ENCODE measurements around the gene SYNGAP1.
A peak's percentile ranks its signal among the peaks of the same experiment; 100 is the strongest.

SYNGAP1 gene

GRCh38 chr6:33428224-33428965 lies 8.5 kb downstream of the SYNGAP1 start:
- Histone ChIP-seq H3K4me3 (ENCODE audit: low read length) (no peak overlapping the region), H3K9me3 (ENCODE audit: control insufficient read depth, low read length) (no peaks in the 10 kb centered on the region), H3K9ac (ENCODE audit: low read length) (peak overlapping the region; percentile 37), H3K4me1 (ENCODE audit: control insufficient read depth, insufficient read depth, low read length) (peaks cover 27% of the 10 kb centered on the region), H3K27me3 (ENCODE audit: control insufficient read depth, insufficient read depth, low read length) (no peaks in the 10 kb centered on the region), H3K36me3 (ENCODE audit: control insufficient read depth, insufficient read depth, low read length) (no peaks in the 10 kb centered on the region)

GRCh38 chr6:33428966-33429749 lies 9.3 kb downstream of the SYNGAP1 start:
- no peaks in the 10 kb centered on the region for H3K36me3 ChIP-seq (ENCODE audit: control insufficient read depth, insufficient read depth, low read length)
- no peak overlapping the region for H3K9ac ChIP-seq (ENCODE audit: low read length)
- H3K27me3 ChIP-seq (ENCODE audit: control insufficient read depth, insufficient read depth, low read length), result no peaks in the 10 kb centered on the region
- H3K4me3 ChIP-seq (ENCODE audit: low read length), result no peak overlapping the region
- H3K9me3 ChIP-seq (ENCODE audit: control insufficient read depth, low read length), result no peaks in the 10 kb centered on the region
- peaks cover 27% of the 10 kb centered on the region for H3K4me1 ChIP-seq (ENCODE audit: control insufficient read depth, insufficient read depth, low read length)

GRCh38 chr6:33429750-33430052 lies 9.8 kb downstream of the SYNGAP1 start:
- Histone ChIP-seq H3K27me3 (ENCODE audit: control insufficient read depth, insufficient read depth, low read length) (no peaks in the 10 kb centered on the region), H3K4me3 (ENCODE audit: low read length) (no peak overlapping the region), H3K9me3 (ENCODE audit: control insufficient read depth, low read length) (no peaks in the 10 kb centered on the region), H3K9ac (ENCODE audit: low read length) (no peak overlapping the region), H3K4me1 (ENCODE audit: control insufficient read depth, insufficient read depth, low read length) (peaks cover 24% of the 10 kb centered on the region), H3K36me3 (ENCODE audit: control insufficient read depth, insufficient read depth, low read length) (no peaks in the 10 kb centered on the region)

GRCh38 chr6:33430334-33430733 lies 10.5 kb downstream of the SYNGAP1 start:
- Histone ChIP-seq H3K36me3 (ENCODE audit: control insufficient read depth, insufficient read depth, low read length) (no peaks in the 10 kb centered on the region), H3K27me3 (ENCODE audit: control insufficient read depth, insufficient read depth, low read length) (no peaks in the 10 kb centered on the region), H3K9me3 (ENCODE audit: control insufficient read depth, low read length) (no peaks in the 10 kb centered on the region), H3K4me1 (ENCODE audit: control insufficient read depth, insufficient read depth, low read length) (peaks cover 21% of the 10 kb centered on the region), H3K4me3 (ENCODE audit: low read length) (no peak overlapping the region), H3K9ac (ENCODE audit: low read length) (no peak overlapping the region)

- H3K9ac ChIP-seq (ENCODE audit: low read length), result no peak overlapping the region
- no peak overlapping the region for H3K4me3 ChIP-seq (ENCODE audit: low read length)
- H3K36me3 ChIP-seq (ENCODE audit: control insufficient read depth, insufficient read depth, low read length), result no peaks in the 10 kb centered on the region
- H3K9me3 ChIP-seq (ENCODE audit: control insufficient read depth, low read length), result no peaks in the 10 kb centered on the region
- H3K27me3 ChIP-seq (ENCODE audit: control insufficient read depth, insufficient read depth, low read length), result no peaks in the 10 kb centered on the region
- peaks cover 21% of the 10 kb centered on the region for H3K4me1 ChIP-seq (ENCODE audit: control insufficient read depth, insufficient read depth, low read length)
Observed at GRCh38 chr6:33430991-33431879, 11.4 kb downstream of the SYNGAP1 start.

GRCh38 chr6:33431880-33432541 lies 12.1 kb downstream of the SYNGAP1 start:
- Histone ChIP-seq H3K4me1 (ENCODE audit: control insufficient read depth, insufficient read depth, low read length) (peaks cover 20% of the 10 kb centered on the region), H3K9ac (ENCODE audit: low read length) (no peak overlapping the region), H3K36me3 (ENCODE audit: control insufficient read depth, insufficient read depth, low read length) (no peaks in the 10 kb centered on the region), H3K9me3 (ENCODE audit: control insufficient read depth, low read length) (no peaks in the 10 kb centered on the region), H3K4me3 (ENCODE audit: low read length) (no peak overlapping the region), H3K27me3 (ENCODE audit: control insufficient read depth, insufficient read depth, low read length) (no peaks in the 10 kb centered on the region)

- H3K27me3 ChIP-seq (ENCODE audit: control insufficient read depth, insufficient read depth, low read length), result no peaks in the 10 kb centered on the region
- H3K9me3 ChIP-seq (ENCODE audit: control insufficient read depth, low read length), result no peaks in the 10 kb centered on the region
- no peaks in the 10 kb centered on the region for H3K36me3 ChIP-seq (ENCODE audit: control insufficient read depth, insufficient read depth, low read length)
- no peak overlapping the region for H3K9ac ChIP-seq (ENCODE audit: low read length)
- peaks cover 15% of the 10 kb centered on the region for H3K4me1 ChIP-seq (ENCODE audit: control insufficient read depth, insufficient read depth, low read length)
- no peak overlapping the region for H3K4me3 ChIP-seq (ENCODE audit: low read length)
Observed at GRCh38 chr6:33432546-33432945, 12.7 kb downstream of the SYNGAP1 start.

- no peak overlapping the region for H3K4me3 ChIP-seq (ENCODE audit: low read length)
- H3K4me1 ChIP-seq (ENCODE audit: control insufficient read depth, insufficient read depth, low read length), result peaks cover 15% of the 10 kb centered on the region
- H3K27me3 ChIP-seq (ENCODE audit: control insufficient read depth, insufficient read depth, low read length), result no peaks in the 10 kb centered on the region
- H3K36me3 ChIP-seq (ENCODE audit: control insufficient read depth, insufficient read depth, low read length), result no peaks in the 10 kb centered on the region
- no peak overlapping the region for H3K9ac ChIP-seq (ENCODE audit: low read length)
- H3K9me3 ChIP-seq (ENCODE audit: control insufficient read depth, low read length), result no peaks in the 10 kb centered on the region
Observed at GRCh38 chr6:33433001-33433543, 13.2 kb downstream of the SYNGAP1 start.

- Histone ChIP-seq H3K4me3 (ENCODE audit: low read length) (no peak overlapping the region), H3K9me3 (ENCODE audit: control insufficient read depth, low read length) (no peaks in the 10 kb centered on the region), H3K4me1 (ENCODE audit: control insufficient read depth, insufficient read depth, low read length) (peaks cover 9% of the 10 kb centered on the region), H3K36me3 (ENCODE audit: control insufficient read depth, insufficient read depth, low read length) (no peaks in the 10 kb centered on the region), H3K9ac (ENCODE audit: low read length) (no peak overlapping the region), H3K27me3 (ENCODE audit: control insufficient read depth, insufficient read depth, low read length) (no peaks in the 10 kb centered on the region)
Observed at GRCh38 chr6:33433544-33434191, 13.8 kb downstream of the SYNGAP1 start.

- Histone ChIP-seq H3K4me3 (ENCODE audit: low read length) (no peak overlapping the region), H3K9me3 (ENCODE audit: control insufficient read depth, low read length) (no peaks in the 10 kb centered on the region), H3K9ac (ENCODE audit: low read length) (no peak overlapping the region), H3K27me3 (ENCODE audit: control insufficient read depth, insufficient read depth, low read length) (no peaks in the 10 kb centered on the region), H3K4me1 (ENCODE audit: control insufficient read depth, insufficient read depth, low read length) (no peaks in the 10 kb centered on the region), H3K36me3 (ENCODE audit: control insufficient read depth, insufficient read depth, low read length) (no peaks in the 10 kb centered on the region)
Observed at GRCh38 chr6:33434961-33435360, 15.1 kb downstream of the SYNGAP1 start.

GRCh38 chr6:33437666-33438065 lies 17.8 kb downstream of the SYNGAP1 start:
- no peaks in the 10 kb centered on the region for H3K36me3 ChIP-seq (ENCODE audit: control insufficient read depth, insufficient read depth, low read length)
- no peak overlapping the region for H3K4me3 ChIP-seq (ENCODE audit: low read length)
- H3K9ac ChIP-seq (ENCODE audit: low read length), result no peak overlapping the region

More at GRCh38 chr6:33437666-33438065, 17.8 kb downstream of the SYNGAP1 start:
- H3K9me3 ChIP-seq (ENCODE audit: control insufficient read depth, low read length), result no peaks in the 10 kb centered on the region
- no peaks in the 10 kb centered on the region for H3K27me3 ChIP-seq (ENCODE audit: control insufficient read depth, insufficient read depth, low read length)
- no peaks in the 10 kb centered on the region for H3K4me1 ChIP-seq (ENCODE audit: control insufficient read depth, insufficient read depth, low read length)
